B cell (primary cell): Measurements from ENCODE around the gene BARHL1. TPM values are rescaled to one million over a fixed set of nuclear protein-coding genes. Genes with fewer than 3 reads are reported as not detected.

Experiments
- ATAC-seq: fragments of 200-7000 bp; cut with Tn5 transposase; one replicate; pipeline ENCODE4 v1.10.0; 2021; ENCODE audit warnings: low read depth, mild to moderate bottlenecking, moderate number of reproducible peaks, moderate library complexity
- CTCF ChIA-PET: fragments of 350-600 bp; sonication (Branson Sonifier 250); formaldehyde crosslinking; loops from one replicate; lab custom pipeline; 2021; ENCODE audit warnings: antibody characterized with exemption, inconsistent platforms; lab: Charles Lee
- POLR2A ChIA-PET: fragments of 350-600 bp; sonication (Branson Sonifier 250); formaldehyde crosslinking; loops from one replicate; lab custom pipeline; 2021; ENCODE audit warnings: antibody characterized with exemption; lab: Charles Lee
- DNase-seq: peaks from one replicate; pipeline ENCODE4 v3.0.0; 2013
- H2AFZ ChIP-seq: 2 replicates; pipeline ENCODE4 v1.6.1; 2012; ENCODE audit warnings: mild to moderate bottlenecking, low read depth, low read length; ENCODE audit not compliant: insufficient read depth, poor library complexity, severe bottlenecking
- H3K27ac ChIP-seq, 2 donors: 1 replicate in 1 of 2; 2 replicates in 1 of 2; pipeline ENCODE4 v1.5.1; 2012 to 2013; ENCODE audit warnings: low read length in 2 of 2, mild to moderate bottlenecking in 2 of 2, moderate library complexity in 1 of 2
- H3K27me3 ChIP-seq, 4 experiments: fragments of 200-600 bp in 1 of 4; sonication (generic) in 1 of 4; replicated peaks in 1 of 4; 1 replicate in 2 of 4; 2 replicates in 2 of 4; pipeline versions ENCODE4 v1.6.1 to v1.7.0; 2013 to 2016; ENCODE audit warnings: low read length in 3 of 4, mild to moderate bottlenecking in 2 of 4, mixed read lengths in 1 of 4, moderate library complexity in 1 of 4; ENCODE audit not compliant: insufficient read depth in 4 of 4, control insufficient read depth in 3 of 4; ENCODE audit errors: control extremely low read depth in 1 of 4
- H3K36me3 ChIP-seq, 2 experiments: replicated peaks in 1 of 2; 1 replicate in 1 of 2; 2 replicates in 1 of 2; pipeline versions ENCODE4 v1.6.1 to v1.7.1; 2013; ENCODE audit warnings: low read length in 1 of 2; ENCODE audit not compliant: insufficient read depth in 2 of 2, control insufficient read depth in 1 of 2; ENCODE audit errors: control extremely low read depth in 1 of 2, extremely low read depth in 1 of 2
- H3K4me1 ChIP-seq, 2 donors: fragments of 200-600 bp in 1 of 2; sonication (generic) in 1 of 2; 1 replicate in 1 of 2; 2 replicates in 1 of 2; pipeline versions ENCODE4 v1.5.1 to v1.6.1; 2013 to 2017; ENCODE audit warnings: low read length in 2 of 2; ENCODE audit not compliant: control insufficient read depth in 2 of 2, insufficient read depth in 2 of 2
- H3K4me2 ChIP-seq: replicated peaks from 2 replicates; pipeline ENCODE3; 2012; ENCODE audit warnings: mild to moderate bottlenecking, low read depth, low read length; ENCODE audit not compliant: poor library complexity, severe bottlenecking
- H3K4me3 ChIP-seq, 5 experiments: fragments of 200-600 bp in 1 of 5; sonication (generic) in 1 of 5; 1 replicate in 3 of 5; 2 replicates in 2 of 5; pipeline versions ENCODE4 v1.5.1 to v1.7.0; 2011 to 2016; ENCODE audit warnings: low read length in 4 of 5, mild to moderate bottlenecking in 4 of 5, low read depth in 2 of 5, control low read depth in 1 of 5, moderate library complexity in 1 of 5; ENCODE audit not compliant: insufficient read depth in 1 of 5; ENCODE audit errors: control extremely low read depth in 1 of 5, extremely low read depth in 1 of 5
- H3K79me2 ChIP-seq: fragments of 200-600 bp; sonication (generic); one replicate; pipeline ENCODE4 v1.6.0; 2016; ENCODE audit warnings: low read length; ENCODE audit not compliant: control insufficient read depth, insufficient read depth
- H3K9ac ChIP-seq: fragments of 200-600 bp; sonication (generic); 2 replicates; pipeline ENCODE4 v1.6.1; 2017; ENCODE audit warnings: mild to moderate bottlenecking, low read length, moderate library complexity
- H3K9me3 ChIP-seq, 3 donors: one replicate each; pipeline versions ENCODE4 v1.6.1 to v1.7.1; 2013; ENCODE audit warnings: low read length in 2 of 3; ENCODE audit not compliant: control insufficient read depth in 2 of 3, insufficient read depth in 1 of 3; ENCODE audit errors: control extremely low read depth in 1 of 3
- H4K20me1 ChIP-seq: 2 replicates; pipeline ENCODE4 v1.6.0; 2012; ENCODE audit warnings: mild to moderate bottlenecking, low read length; ENCODE audit not compliant: insufficient read depth, control insufficient read depth, poor library complexity, severe bottlenecking
- H3K27ac Mint-ChIP-seq: one replicate; pipeline ENCODE4 v1.8.0; 2021; ENCODE audit warnings: mixed read lengths
- H3K27me3 Mint-ChIP-seq: one replicate; pipeline ENCODE4 v1.8.0; 2021; ENCODE audit warnings: mixed read lengths
- H3K4me1 Mint-ChIP-seq: one replicate; pipeline ENCODE4 v1.8.0; 2021; ENCODE audit warnings: mixed read lengths
- H3K4me3 Mint-ChIP-seq: one replicate; pipeline ENCODE4 v1.8.0; 2021; ENCODE audit warnings: mixed read lengths
- H3K9me3 Mint-ChIP-seq: one replicate; pipeline ENCODE4 v1.8.0; 2022; ENCODE audit warnings: mixed read lengths; ENCODE audit not compliant: insufficient read depth
- EZH2 ChIP-seq: IDR thresholded peaks from 2 replicates; pipeline ENCODE4 v1.6.1; 2012; ENCODE audit warnings: borderline replicate concordance, low read depth, mild to moderate bottlenecking, moderate library complexity, low read length; ENCODE audit not compliant: insufficient read depth, poor library complexity, severe bottlenecking
- WGBS: methylation state at CpG from one replicate; pipeline ENCODE4 v1.1.5; 2013; ENCODE audit warnings: missing lambda C conversion rate; ENCODE audit not compliant: insufficient coverage; 5-methylcytosine and 5-hydroxymethylcytosine counted together
- intact Hi-C: fragments of 100-400 bp; cut with micrococcal nuclease; formaldehyde crosslinking; loops from one replicate; pipeline ENCODE4 v1.10.0; 2022
- polyA plus RNA-seq: library from polyadenylated mRNA; depleted of rRNA; stranded (reverse); fragments of >200 nt; gene quantifications from 2 replicates; pipeline ENCODE4 v1.2.3, GENCODE V29; 2012
- total RNA-seq, 2 donors: library from RNA; stranded (reverse); fragments of 120-200 nt in 1 of 2; gene quantifications; 1 replicate in 1 of 2; 2 replicates in 1 of 2; pipeline versions ENCODE4 v1.2.3 to v1.2.4, GENCODE V29; 2013 to 2022
- TF ChIP-seq, protein P1 (sequence below): fragments of 200-600 bp; IDR thresholded peaks from one replicate; pipeline ENCODE4 v1.8.0; 2022; ENCODE audit warnings: antibody characterized with exemption, mild to moderate bottlenecking

Gene BARHL1
- total and polyA plus RNA-seq, 2 donors (not counting 1 experiment from before 2014, with no cell fraction given), result not detected

- no peaks in the 10 kb centered on the region for H3K36me3 ChIP-seq
- TF ChIP-seq, protein P1, sequence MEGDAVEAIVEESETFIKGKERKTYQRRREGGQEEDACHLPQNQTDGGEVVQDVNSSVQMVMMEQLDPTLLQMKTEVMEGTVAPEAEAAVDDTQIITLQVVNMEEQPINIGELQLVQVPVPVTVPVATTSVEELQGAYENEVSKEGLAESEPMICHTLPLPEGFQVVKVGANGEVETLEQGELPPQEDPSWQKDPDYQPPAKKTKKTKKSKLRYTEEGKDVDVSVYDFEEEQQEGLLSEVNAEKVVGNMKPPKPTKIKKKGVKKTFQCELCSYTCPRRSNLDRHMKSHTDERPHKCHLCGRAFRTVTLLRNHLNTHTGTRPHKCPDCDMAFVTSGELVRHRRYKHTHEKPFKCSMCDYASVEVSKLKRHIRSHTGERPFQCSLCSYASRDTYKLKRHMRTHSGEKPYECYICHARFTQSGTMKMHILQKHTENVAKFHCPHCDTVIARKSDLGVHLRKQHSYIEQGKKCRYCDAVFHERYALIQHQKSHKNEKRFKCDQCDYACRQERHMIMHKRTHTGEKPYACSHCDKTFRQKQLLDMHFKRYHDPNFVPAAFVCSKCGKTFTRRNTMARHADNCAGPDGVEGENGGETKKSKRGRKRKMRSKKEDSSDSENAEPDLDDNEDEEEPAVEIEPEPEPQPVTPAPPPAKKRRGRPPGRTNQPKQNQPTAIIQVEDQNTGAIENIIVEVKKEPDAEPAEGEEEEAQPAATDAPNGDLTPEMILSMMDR, result no peak
- TF ChIP-seq EZH2, result no peak
- peak; percentile 80 for DNase-seq
- H4K20me1 ChIP-seq, result peaks cover 6% of the 10 kb centered on the region
- Mint-ChIP-seq H3K4me1 (peaks cover 27% of the 10 kb centered on the region), H3K4me3 (peak overlapping the region; percentile 74), H3K27me3 (peaks cover 49% of the 10 kb centered on the region), H3K9me3 (no peaks in the 10 kb centered on the region), H3K27ac (peak overlapping the region; percentile 17)
- no peaks in the 10 kb centered on the region for H3K79me2 ChIP-seq
- 11% methylated on average over 37 of the region's 42 CpGs for WGBS
- H3K27me3 ChIP-seq, result peaks cover 2 to 93% (median 65%) of the 10 kb centered on the region in 4 experiments
- H3K9ac ChIP-seq, result no peak overlapping the region
- H2AFZ ChIP-seq, result no peak overlapping the region
- ChIA-PET POLR2A (no interaction called here), CTCF (no interaction called here)
- intact Hi-C loops, result no loop called here
- peak overlapping the region in 1 of 5 experiments; percentile 10 for H3K4me3 ChIP-seq
- no peak overlapping the region for H3K27ac ChIP-seq
- H3K4me1 ChIP-seq, result peaks cover 34 to 48% of the 10 kb centered on the region in 2 donors
- ATAC-seq, result peak; percentile 34
- H3K4me2 ChIP-seq, result peak overlapping the region; percentile 54
- peaks cover 0 to 67% (median 0%) of the 10 kb centered on the region in 3 donors for H3K9me3 ChIP-seq
Observed at GRCh38 chr9:132585954-132586829, 3.8 kb downstream of the BARHL1 start.
